ENCODE data around the gene ARHGEF33. TPM values are rescaled to one million over a fixed set of nuclear protein-coding genes. Genes with fewer than 3 reads are reported as not detected.

The ARHGEF33 gene
- polyA plus RNA-seq, 3 donors: 1.8 to 3.4 (median 2.2) TPM

GRCh38 chr2:38981670-38982357 lies 92.1 kb downstream of the ARHGEF33 start:
- no peak for DNase-seq (ENCODE audit: extremely low read depth in 1 of 11, low read depth in 9 of 11, low spot score in 4 of 11)

GRCh38 chr2:38982498-38982897 lies 92.8 kb downstream of the ARHGEF33 start:
- no peak for DNase-seq (ENCODE audit: extremely low read depth in 1 of 11, low read depth in 9 of 11, low spot score in 4 of 11)

- DNase-seq (ENCODE audit: extremely low read depth in 1 of 11, low read depth in 9 of 11, low spot score in 4 of 11): no peak
Observed at GRCh38 chr2:38988716-38989115, 99.0 kb downstream of the ARHGEF33 start.

GRCh38 chr2:38991899-38992298 lies 102.2 kb downstream of the ARHGEF33 start:
- DNase-seq (ENCODE audit: extremely low read depth in 1 of 11, low read depth in 9 of 11, low spot score in 4 of 11): no peak

- DNase-seq (ENCODE audit: extremely low read depth in 1 of 11, low read depth in 9 of 11, low spot score in 4 of 11): no peak
Observed at GRCh38 chr2:38997781-38998180, 108.1 kb downstream of the ARHGEF33 start.

GRCh38 chr2:39000552-39000951 lies 110.9 kb downstream of the ARHGEF33 start:
- DNase-seq (ENCODE audit: extremely low read depth in 1 of 11, low read depth in 9 of 11, low spot score in 4 of 11): no peak

- no peak for DNase-seq (ENCODE audit: extremely low read depth in 1 of 11, low read depth in 9 of 11, low spot score in 4 of 11)
Observed at GRCh38 chr2:39007875-39008504, 118.3 kb downstream of the ARHGEF33 start.

GRCh38 chr2:39008665-39009064 lies 119.0 kb downstream of the ARHGEF33 start:
- no peak for DNase-seq (ENCODE audit: extremely low read depth in 1 of 11, low read depth in 9 of 11, low spot score in 4 of 11)

GRCh38 chr2:39013871-39014270 lies 124.2 kb downstream of the ARHGEF33 start:
- no peak for DNase-seq (ENCODE audit: extremely low read depth in 1 of 11, low read depth in 9 of 11, low spot score in 4 of 11)

GRCh38 chr2:39015424-39015823 lies 125.7 kb downstream of the ARHGEF33 start:
- DNase-seq (ENCODE audit: extremely low read depth in 1 of 11, low read depth in 9 of 11, low spot score in 4 of 11): no peak

- DNase-seq (ENCODE audit: extremely low read depth in 1 of 11, low read depth in 9 of 11, low spot score in 4 of 11): no peak
Observed at GRCh38 chr2:39017334-39017733, 127.7 kb downstream of the ARHGEF33 start.

GRCh38 chr2:39018638-39019037 lies 129.0 kb downstream of the ARHGEF33 start:
- no peak for DNase-seq (ENCODE audit: extremely low read depth in 1 of 11, low read depth in 9 of 11, low spot score in 4 of 11)

- no peak for DNase-seq (ENCODE audit: extremely low read depth in 1 of 11, low read depth in 9 of 11, low spot score in 4 of 11)
Observed at GRCh38 chr2:39020383-39020782, 130.7 kb downstream of the ARHGEF33 start.

- DNase-seq (ENCODE audit: extremely low read depth in 1 of 11, low read depth in 9 of 11, low spot score in 4 of 11): peak in 3 of 11 donors; percentile 7 to 15 (median 14)
Observed at GRCh38 chr2:39022642-39023235, 133.1 kb downstream of the ARHGEF33 start.

- no peak for DNase-seq (ENCODE audit: extremely low read depth in 1 of 11, low read depth in 9 of 11, low spot score in 4 of 11)
Observed at GRCh38 chr2:39023649-39024048, 134.0 kb downstream of the ARHGEF33 start.

- DNase-seq (ENCODE audit: extremely low read depth in 1 of 11, low read depth in 9 of 11, low spot score in 4 of 11): no peak
Observed at GRCh38 chr2:39024833-39025232, 135.2 kb downstream of the ARHGEF33 start.

Other genes with a start within 250 kb of the ARHGEF33 start
- gene GALM, start 223.8 kb upstream of the ARHGEF33 start, polyA plus RNA-seq (ENCODE audit: insufficient read length in 3 of 3): 10 to 100 TPM; 54.0 to 60.0 (median 56.1) TPM
- 100 to 1,000 TPM; 203 to 279 (median 243) TPM for gene SRSF7, start 138.5 kb upstream of the ARHGEF33 start, polyA plus RNA-seq (ENCODE audit: insufficient read length in 3 of 3)
- 10 to 100 TPM; 17.9 to 24.7 (median 23.6) TPM for gene GEMIN6, start 111.7 kb upstream of the ARHGEF33 start, polyA plus RNA-seq (ENCODE audit: insufficient read length in 3 of 3)
- gene DHX57, start 13.9 kb upstream of the ARHGEF33 start, polyA plus RNA-seq (ENCODE audit: insufficient read length in 3 of 3): 10 to 100 TPM; 35.2 to 44.3 (median 39.5) TPM
- 10 to 100 TPM; 48.4 to 63.8 (median 49.0) TPM for gene MORN2, start 13.9 kb upstream of the ARHGEF33 start, polyA plus RNA-seq (ENCODE audit: insufficient read length in 3 of 3)
- 10 to 100 TPM; 51.3 to 61.8 (median 55.6) TPM for gene SOS1, start 231.2 kb downstream of the ARHGEF33 start, polyA plus RNA-seq (ENCODE audit: insufficient read length in 3 of 3)